ENCODE results near the gene CEL.
"Not testable (repeated sequence)": the region's sequence is repeated elsewhere in the genome, so short reads cannot be mapped to it uniquely, and the experiment has no call there.

Gene CEL

GRCh38 chr9:133040892-133041479, 20.8 kb upstream of the CEL start:
- peak; percentile 58 to 62 for DNase-seq (ENCODE audit: low read depth in 2 of 2)
- not testable (repeated sequence) for H3K4me3 ChIP-seq (replicated peaks in 1 of 2; ENCODE audit: low read depth in 2 of 2, low read length in 2 of 2)
- TF ChIP-seq CTCF (IDR thresholded peaks at IDR 0.05; ENCODE audit: low read depth, low read length) = peak; percentile 62

- no peak overlapping the region for H3K4me3 ChIP-seq (replicated peaks in 1 of 2; ENCODE audit: low read depth in 2 of 2, low read length in 2 of 2)
- TF ChIP-seq CTCF (IDR thresholded peaks at IDR 0.05; ENCODE audit: low read depth, low read length) = no peak
- no peak for DNase-seq (ENCODE audit: low read depth in 2 of 2)
Measured at GRCh38 chr9:133041958-133042357, 19.8 kb upstream of the CEL start.

- H3K4me3 ChIP-seq (replicated peaks in 1 of 2; ENCODE audit: low read depth in 2 of 2, low read length in 2 of 2) = no peak overlapping the region
- DNase-seq (ENCODE audit: low read depth in 2 of 2) = no peak
- TF ChIP-seq CTCF (IDR thresholded peaks at IDR 0.05; ENCODE audit: low read depth, low read length) = no peak
Measured at GRCh38 chr9:133042676-133043075, 19.1 kb upstream of the CEL start.

GRCh38 chr9:133043449-133044035, 18.2 kb upstream of the CEL start:
- no peak for DNase-seq (ENCODE audit: low read depth in 2 of 2)
- no peak for TF ChIP-seq CTCF (IDR thresholded peaks at IDR 0.05; ENCODE audit: low read depth, low read length)
- H3K4me3 ChIP-seq (replicated peaks in 1 of 2; ENCODE audit: low read depth in 2 of 2, low read length in 2 of 2) = no peak overlapping the region

- no peak for TF ChIP-seq CTCF (IDR thresholded peaks at IDR 0.05; ENCODE audit: low read depth, low read length)
- no peak for DNase-seq (ENCODE audit: low read depth in 2 of 2)
Measured at GRCh38 chr9:133044125-133044524, 17.7 kb upstream of the CEL start.

GRCh38 chr9:133044661-133045060, 17.1 kb upstream of the CEL start:
- no peak for DNase-seq (ENCODE audit: low read depth in 2 of 2)
- H3K4me3 ChIP-seq (replicated peaks in 1 of 2; ENCODE audit: low read depth in 2 of 2, low read length in 2 of 2) = no peak overlapping the region
- TF ChIP-seq CTCF (IDR thresholded peaks at IDR 0.05; ENCODE audit: low read depth, low read length) = no peak

More at GRCh38 chr9:133044125-133044524, 17.7 kb upstream of the CEL start:
- no peak overlapping the region for H3K4me3 ChIP-seq (replicated peaks in 1 of 2; ENCODE audit: low read depth in 2 of 2, low read length in 2 of 2)

- no peak for DNase-seq (ENCODE audit: low read depth in 2 of 2)
- no peak overlapping the region for H3K4me3 ChIP-seq (replicated peaks in 1 of 2; ENCODE audit: low read depth in 2 of 2, low read length in 2 of 2)
- TF ChIP-seq CTCF (IDR thresholded peaks at IDR 0.05; ENCODE audit: low read depth, low read length) = no peak
Measured at GRCh38 chr9:133045132-133045531, 16.6 kb upstream of the CEL start.

Measured in cardiac fibroblast (primary cell).